Measurements from ENCODE around the gene KLHL36.
"Not testable (repeated sequence)": the region's sequence is repeated elsewhere in the genome, so short reads cannot be mapped to it uniquely, and the experiment has no call there.

The KLHL36 gene

DNA sequence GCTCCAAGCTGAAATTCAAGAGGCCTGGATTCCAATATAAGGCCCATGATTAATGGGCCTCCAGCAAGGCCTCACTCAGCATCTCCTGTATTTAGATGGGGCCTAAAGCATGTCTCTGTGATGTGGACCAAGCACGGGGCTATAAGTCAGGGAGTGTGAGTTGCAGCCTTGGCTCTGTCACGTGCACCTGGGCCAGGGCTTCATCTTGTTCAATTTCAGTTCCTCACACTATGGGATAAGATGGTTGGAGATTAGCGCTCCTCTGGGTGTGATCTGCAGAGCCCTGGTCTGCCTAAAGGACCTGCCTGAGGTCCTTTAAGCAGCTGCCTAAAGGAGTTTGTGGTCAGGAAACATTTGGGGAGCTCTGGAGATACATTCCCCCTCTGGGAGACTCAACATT is 25.2 kb downstream of the KLHL36 start:
- DNase-seq: no peak

DNA sequence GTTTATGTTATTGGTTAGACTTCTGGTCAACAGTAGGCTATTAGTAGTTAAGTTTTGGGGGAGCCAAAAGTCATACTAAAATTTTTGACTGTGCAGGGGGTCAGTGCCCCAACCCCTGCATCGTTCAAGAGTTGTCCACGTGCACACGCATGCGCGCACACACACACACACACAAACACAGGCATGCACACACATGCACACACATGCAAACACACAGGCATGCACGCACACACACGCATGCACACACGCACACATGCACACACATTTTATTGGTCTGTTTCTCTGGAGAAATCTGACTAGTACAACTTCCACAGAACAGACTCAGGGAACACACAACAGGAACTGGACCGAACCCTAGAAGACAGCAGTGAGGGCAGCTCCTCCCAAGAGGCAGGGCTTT is 27.1 kb downstream of the KLHL36 start:
- no peak for DNase-seq

DNA sequence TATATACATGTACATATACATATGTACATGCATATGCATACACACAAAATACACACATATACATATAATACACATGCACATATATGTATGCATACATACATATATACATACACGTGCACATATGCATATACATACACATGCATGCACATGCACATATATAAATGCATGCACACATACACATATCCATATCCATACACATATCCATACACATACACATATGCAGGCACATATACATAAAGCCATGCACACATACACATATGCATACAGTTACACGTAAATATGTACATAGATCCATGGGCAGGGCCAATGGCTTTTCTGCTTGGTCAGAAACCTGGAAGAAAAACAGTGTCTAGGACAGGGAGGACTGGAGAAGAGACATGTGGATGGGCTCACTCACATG is 27.6 kb downstream of the KLHL36 start:
- no peak for DNase-seq

DNA sequence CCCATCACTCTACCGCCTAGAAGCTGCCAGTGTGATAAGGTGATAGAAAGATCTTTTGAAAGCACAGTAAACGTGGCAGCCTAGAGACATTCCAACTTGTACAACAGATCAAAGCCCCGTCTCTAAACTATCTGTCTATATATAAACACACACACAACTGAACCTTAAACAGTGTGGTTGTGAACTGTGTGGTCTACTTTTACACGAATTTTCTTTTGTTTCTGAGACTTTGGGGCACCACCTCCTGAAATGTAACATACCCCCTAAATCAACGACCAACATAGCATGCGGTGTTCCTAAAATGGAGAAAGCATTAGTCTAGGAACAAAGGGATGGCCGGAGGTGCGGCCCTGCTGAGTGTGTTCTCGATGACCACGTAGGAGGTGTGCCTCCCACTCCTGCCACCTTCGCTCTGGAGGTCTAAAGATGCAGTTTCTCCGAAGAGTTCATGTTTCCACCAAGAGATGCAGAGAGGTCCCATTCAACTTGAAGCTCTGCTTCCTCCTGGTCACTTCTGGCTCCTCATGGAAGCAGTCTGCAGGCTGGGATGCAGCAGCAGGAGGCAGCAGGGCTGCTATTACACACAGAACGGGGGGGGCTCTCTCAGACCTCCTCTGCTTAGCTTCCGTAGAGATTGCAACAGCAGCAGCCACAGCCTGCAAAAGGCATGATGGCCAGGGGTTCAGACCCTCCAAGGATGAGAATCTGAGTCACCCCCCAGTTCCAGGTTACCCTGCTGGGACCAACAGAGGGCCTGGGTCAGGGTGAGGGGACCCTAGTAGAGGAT is 28.9 kb downstream of the KLHL36 start:
- DNase-seq: no peak

DNA sequence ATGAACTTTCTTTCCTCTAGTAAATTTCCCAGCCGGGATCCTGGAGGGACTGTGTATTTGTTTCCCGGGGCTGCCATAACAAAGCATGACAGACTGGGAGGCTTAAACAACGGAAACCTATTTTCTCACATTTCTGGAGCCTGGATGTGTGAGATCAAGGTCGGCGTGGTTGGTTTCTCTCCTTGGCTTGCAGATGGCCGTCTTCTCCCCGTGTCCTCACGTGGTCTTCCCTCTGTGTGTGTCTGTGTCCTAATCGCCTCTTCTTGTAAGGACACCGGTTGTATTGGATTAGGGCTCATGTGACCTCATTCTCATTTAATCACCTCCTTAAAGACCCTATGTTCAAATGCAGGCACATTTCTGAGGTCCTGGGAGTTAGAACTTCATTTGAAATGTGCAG is 29.5 kb downstream of the KLHL36 start:
- DNase-seq: no peak

DNA sequence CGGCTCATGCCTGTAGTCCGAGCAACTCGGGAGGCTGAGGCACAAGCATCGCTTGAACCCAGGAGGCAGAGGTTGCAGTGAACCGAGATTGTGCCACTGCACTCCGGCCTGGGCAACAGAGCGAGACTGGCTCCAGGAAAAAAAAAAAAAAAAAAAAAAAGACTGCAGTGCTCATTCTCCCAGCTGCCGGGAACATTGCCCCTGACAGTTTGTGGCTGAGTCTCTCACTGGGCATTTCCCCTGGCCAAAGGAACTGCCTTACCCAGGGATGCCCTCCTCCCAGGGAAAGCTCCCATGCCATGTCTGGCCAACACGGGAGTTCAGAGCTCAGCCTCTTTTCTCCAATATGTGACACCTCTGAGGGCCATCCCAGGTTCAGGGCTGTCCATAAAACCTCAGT is 30.2 kb downstream of the KLHL36 start:
- no peak for DNase-seq

DNA sequence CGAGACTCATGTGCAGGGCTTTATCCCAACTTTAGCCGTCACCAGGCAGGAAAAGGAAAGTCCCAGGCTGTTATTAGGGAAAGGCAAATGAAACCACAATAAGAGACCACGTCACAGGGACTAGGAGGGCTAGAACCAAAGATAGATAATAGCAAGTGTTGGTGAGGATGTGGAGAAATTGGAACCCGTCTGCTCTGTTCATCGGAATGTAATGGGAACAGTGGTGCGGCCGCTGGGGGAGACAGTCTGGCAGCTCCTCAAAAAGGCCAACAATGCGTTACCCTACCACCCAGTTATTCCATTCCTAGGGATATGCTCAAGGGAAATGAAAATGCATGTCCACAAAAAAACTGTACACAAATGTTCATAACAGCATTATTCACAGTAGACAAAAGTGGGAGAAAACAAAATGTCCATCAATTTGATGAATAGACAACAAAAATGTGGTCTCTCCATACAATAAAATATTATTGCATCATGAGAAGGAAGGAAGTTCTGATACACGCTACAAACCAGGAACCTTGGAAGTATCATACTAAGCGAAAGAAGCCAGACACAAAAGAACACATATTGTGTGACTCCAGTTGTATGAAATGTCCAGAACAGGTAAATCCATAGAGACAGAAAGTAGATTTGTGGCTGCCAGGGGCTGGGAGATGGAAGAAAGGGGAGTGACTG is 32.0 kb downstream of the KLHL36 start:
- DNase-seq: no peak

DNA sequence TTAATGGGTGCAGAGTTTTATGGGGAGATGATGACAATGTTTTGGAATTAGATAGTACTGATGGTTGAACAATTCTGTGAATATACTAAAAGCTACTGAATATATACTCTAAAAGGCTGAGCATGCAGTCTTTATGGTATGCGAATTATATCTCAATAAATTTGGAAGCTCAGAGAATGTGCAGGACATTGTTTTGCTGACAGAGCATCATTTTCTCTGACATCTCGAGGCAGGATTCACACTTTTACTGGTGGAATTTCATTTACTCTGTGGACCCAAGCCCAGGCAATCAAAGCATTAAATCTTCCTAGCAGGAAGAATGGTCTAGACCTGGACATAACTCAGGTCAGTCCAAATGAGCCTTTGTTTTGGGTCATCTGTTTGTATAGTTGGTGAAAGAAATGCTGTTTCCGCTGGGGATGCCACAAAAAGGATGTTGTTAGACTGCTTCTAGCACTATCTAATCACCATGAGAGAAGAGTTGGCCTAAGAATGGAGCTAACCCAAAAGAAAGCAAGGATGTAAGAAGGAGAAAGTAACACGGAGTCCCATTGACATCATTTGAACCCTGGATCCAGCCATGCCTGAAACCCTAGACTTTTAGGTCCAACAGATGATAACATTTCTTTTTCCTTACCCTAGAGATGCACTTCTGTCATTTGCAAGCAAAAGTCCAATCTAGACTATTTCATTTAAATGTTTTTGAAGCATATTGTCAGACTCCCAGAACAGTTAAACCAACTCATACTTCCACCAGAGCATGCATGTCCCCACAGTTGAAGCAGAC is 32.7 kb downstream of the KLHL36 start:
- no peak for DNase-seq

DNA sequence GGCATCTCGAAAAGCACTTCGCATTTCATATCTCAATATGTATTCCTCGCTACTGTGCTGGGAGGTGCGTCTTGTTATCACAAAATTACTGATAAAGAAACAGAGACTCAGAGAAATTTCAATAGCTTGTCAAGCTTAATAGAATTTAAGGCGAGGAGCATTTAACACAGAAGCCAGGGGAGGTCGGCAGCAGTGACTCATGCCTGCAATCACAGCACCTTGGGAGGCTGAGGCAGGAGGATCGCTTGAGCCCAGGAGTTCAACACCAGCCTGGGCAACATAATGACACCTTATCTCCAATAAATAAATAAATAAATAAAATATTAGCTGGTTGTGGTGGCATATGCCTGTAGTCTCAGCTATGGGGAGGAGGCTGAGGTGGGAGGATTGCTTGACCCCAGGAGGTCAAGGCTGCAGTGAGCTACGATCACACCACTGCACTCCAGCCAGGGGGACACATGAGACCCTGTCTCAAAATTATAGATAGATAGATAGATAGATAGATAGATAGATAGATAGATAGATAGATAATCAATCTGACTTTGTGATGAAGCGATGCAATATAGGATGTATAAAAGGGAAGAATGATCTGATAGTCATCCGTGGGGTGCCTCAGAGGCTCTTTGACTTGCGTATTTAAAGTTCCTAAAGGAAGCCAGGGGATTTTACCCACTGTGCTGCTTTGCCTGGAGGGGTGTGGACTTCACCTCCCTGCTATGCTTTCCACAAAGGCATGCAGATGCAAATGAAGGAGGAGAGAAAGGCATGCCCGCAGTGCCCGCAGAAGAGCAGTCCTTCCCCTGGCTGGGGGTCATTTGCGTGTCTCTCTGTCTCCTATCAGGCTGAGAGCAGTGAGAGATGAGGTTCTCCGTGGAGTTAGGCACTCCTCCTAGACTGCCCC is 35.6 kb downstream of the KLHL36 start:
- DNase-seq: no peak

DNA sequence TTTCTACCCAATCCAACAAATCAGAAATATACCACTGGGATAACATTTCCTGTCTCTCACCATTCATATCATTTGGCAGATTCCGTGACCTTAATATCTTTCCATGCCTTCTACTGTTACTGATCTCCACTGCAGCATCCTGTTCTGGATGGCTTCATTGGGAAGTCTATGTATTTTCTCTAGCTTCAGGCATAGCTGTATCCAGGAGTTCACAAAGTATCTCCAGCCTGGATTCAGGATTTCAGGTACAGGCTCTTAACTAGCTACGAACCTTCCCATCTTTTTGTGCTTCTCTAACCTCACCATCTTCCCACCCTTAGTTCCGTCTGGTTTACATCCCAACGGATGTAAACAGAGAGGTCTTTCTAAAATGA is 36.3 kb downstream of the KLHL36 start:
- DNase-seq: no peak

DNA sequence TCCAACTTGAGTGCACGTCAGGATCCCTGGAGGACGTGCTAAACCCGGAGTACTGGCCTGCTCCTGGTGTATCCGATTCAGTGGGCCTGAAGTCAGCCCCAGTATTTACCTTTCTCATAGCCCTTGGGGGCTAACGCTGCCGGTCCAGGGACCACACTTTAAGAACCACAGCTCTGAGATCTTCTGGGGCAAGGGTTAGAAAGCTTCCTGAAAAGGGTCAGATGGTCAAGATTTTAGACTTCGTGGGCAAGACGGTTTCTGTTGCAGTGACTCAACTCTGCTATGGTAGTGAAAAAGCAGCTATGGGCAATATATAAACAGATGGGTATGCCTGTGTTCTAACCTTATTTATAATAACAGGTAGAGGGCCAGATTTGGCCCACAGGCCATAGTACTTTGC is 36.9 kb downstream of the KLHL36 start:
- no peak for DNase-seq

DNA sequence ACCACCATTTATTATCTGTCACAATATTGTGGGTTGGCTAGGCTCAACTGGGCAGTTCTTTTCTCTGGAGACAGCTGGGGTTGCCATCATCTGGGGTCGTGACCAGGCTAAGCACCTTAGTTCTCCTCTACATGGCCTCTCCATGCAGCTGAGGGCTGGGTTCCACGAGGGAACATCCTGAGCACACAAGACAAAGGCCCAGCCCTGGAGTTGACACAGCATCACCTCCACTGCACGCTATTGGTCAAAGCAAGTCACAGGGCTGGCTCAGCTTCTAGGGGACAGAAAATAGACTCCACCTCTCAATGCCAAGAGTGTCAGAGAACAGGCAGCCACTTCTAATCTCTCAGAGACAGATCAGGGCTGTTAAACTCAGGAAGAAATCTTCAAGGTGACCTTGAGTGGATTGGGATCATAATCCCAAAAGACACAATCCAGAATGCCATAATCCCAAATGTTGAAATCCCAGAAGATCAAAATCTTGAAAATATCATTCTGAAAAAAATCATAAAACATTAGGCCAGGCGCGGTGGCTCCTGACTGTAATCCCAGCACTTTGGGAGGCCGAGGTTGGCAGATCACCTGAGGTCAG is 38.5 kb downstream of the KLHL36 start:
- no peak for DNase-seq

DNA sequence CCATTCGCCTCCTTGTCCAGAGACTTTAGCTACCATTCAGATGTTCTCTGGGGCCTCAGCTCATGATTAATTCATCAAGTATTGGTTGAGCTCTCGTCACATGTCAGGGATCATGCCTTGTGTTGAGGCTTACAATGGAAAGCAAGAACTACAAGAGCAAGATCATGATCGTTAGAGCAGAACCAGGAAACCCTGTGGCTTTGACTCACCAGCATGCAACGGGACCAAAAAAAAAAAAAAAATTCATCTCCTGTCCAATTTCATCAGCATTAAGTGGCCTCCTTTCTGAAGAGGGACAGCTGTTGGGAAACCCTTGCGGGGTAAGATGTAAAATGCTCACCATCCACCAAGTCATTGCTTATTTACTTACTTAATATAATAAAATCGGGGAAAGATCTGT is 39.4 kb downstream of the KLHL36 start:
- no peak for DNase-seq

DNA sequence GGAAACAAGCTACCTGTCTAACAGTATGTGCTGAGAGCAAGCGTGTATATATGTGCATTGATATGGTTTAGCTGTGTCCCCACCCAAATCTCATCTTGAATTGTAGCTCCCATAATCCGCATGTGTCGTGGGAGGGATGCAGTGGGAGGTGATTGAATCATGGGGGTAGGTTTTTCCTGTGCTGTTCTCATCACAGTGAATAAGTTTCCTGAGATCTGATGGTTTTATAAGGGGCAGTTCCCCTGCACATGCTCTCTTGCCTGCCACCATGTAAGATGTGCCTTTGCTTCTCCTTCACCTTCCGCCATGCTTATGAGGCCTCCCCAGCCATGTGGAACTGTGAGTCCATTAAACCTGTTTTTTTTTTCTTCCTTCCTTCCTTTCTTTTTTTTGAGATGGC is 39.9 kb downstream of the KLHL36 start:
- DNase-seq: not testable (repeated sequence)

DNA sequence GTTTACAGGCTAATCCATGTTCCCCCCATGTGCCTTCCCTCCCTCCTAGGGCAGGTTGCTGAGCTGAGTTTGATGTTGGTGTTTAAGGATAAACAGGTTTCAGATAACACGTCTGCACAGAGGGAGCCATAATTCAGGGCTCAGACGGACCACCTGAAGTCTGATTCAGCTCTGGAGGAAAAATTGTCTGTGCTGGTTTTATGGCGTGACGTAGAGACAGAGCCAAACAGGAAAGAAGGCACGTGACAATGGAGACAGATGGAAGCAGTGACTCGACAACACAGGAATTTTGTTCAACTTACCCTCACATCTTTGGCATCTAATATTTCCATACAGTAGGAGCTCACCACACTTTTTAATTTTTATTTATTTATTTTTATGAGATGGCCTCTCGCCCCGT is 40.8 kb downstream of the KLHL36 start:
- DNase-seq: no peak

DNA sequence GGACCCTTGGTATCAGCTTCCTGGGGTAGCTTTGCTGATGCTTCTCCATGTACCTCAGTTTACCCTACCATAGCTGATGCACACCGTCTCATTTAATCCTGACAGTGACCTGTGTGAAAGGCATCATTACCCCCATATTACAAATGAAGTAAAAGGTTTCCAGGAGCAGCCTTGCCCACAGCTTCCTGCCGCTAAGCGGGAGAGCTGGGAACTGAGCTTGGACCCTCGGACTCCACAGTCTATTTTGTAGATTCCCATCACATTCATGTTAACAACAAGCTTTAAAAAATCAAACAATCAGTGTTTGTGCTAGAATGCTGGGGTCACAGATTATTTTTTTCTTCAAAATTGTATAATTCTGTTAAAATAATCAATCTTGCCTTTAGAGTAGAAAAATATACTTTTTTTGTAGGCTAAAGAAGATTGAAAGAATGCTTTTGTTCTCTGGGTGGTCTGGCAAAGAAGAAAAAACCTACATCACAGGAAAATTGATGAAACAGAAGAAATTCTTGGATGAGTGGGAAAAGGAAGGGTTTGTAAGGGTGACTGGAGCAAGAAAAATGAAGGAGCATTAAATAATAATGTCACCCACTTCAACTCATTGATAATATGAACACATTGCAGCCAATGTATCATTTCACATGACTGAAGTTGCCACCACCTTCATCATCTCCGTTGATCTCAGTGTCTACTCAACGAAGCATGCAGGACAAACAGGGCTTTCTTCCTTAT is 41.9 kb downstream of the KLHL36 start:
- DNase-seq: no peak

DNA sequence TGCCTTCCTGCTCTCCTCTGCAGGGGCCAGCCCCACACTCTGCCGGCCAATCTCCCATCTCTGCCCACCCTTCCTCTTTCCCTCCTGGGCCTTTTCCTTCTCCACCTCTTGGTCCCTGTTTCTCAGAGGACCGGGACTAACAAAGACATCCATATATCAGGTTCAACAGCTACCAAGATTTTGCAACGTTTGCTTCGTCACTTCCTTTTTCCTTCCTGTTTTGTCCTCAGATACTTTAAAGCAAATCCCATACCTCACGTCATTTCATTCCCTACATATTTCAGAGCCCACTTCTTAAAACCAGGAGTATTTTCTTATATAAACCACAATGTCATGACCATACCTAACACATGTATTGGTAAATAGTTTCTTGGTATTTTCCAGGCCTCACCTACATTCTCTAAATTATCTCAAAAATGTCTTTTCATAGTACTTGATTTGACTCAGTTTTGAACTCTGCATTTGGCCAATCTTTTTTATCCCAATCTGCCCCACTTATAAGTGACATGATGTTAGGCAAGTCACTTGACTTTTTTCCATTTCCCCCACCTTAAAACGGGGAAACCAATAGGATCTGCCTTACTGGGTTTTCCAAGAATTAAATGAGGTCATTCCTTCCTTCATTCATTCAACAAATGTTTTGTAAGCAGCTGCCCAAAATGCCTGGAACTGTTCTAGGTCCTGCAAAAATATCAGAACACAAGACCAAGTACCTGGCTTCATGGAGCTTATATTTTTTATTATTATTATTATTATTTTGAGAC is 44.3 kb downstream of the KLHL36 start:
- no peak for DNase-seq

DNA sequence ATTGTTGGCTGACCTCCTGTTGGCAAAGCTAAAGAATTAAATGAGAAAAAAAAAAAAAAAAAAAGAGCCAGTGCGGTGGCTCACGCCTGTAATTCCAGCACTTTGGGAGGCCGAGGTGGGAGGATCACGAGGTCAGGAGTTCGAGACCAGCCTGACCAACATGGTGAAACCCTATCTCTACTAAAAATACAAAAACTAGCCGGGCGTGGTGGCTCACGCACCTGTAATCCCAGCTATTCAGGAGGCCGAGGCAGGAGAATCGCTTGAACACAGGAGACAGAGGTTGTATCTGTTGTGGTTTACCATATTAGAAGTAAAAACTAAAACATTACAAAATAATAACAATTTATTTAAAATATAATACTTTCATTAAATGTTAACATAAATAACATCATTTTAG is 45.6 kb downstream of the KLHL36 start:
- not testable (repeated sequence) for DNase-seq

DNA sequence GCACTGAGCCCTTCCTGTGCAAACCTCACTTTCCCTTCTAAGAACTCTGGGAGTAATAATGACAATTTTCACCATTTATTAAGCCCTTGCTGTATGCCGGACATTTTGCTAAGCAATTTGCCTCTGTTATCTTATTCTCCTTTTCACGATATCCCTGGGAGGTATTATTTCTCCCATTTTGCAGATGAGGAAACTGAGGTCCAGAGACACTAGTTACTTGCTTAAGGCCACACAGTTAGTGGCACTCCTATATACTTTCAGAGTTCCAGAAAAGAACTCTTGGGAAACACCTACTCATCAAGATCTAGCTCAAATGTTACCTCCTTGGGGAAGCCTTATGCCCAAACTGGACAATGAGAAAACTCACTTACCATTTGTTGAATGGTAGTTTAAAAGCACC is 46.7 kb downstream of the KLHL36 start:
- DNase-seq: no peak

DNA sequence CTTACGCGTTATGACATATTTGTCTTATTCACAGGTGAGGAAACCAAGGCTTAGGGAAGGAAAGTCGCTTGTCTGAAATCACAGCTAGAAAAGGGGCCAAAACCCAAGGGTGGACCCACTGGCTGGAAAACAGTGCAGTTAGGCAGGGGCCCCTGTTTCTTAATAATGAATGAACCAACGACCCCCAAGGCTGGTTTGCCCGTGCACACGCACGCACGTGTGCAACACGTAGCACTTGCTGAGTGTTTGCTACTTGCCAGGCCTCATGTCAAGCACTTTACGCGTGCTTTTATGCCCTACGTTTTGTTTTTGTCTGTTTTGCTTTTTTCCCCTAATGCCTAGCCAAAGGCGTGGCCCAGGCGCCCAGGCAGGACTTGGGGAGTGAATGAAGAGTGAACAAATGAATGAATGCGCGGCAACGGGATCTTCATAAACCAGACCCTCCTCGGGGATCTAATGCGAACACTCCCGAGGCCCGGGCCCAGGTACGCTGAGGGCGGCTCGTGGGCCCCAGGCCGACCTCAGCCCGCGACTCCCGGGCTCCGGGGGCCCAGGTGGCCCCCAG is 50.9 kb downstream of the KLHL36 start:
- no peak for DNase-seq
